OCI-LY1 (cell line): Measurements from ENCODE around the gene DAAM1.

Source experiments
- H2AFZ ChIP-seq: fragments of 200-600 bp; sonication (generic), shearing (Covaris generic); 2 replicates; pipeline ENCODE4 v1.6.0; 2014; ENCODE audit warnings: antibody characterized with exemption, mild to moderate bottlenecking, low read length
- H3F3A ChIP-seq: fragments of 200-600 bp; sonication (generic), shearing (Covaris generic); 2 replicates; pipeline ENCODE4 v1.6.0; 2014; ENCODE audit warnings: mild to moderate bottlenecking, antibody characterized with exemption, low read length, moderate library complexity; ENCODE audit not compliant: insufficient read depth
- H3K27ac ChIP-seq: fragments of 200-600 bp; sonication (generic); 2 replicates; pipeline ENCODE4 v1.5.1; 2014; ENCODE audit warnings: low read length, mixed run types, mild to moderate bottlenecking, low read depth; ENCODE audit not compliant: poor library complexity, severe bottlenecking
- H3K27me3 ChIP-seq: fragments of 200-600 bp; sonication (generic); 2 replicates; pipeline ENCODE4 v1.6.0; 2014; ENCODE audit warnings: antibody characterized with exemption, mild to moderate bottlenecking, low read length, moderate library complexity; ENCODE audit not compliant: insufficient read depth
- H3K36me3 ChIP-seq: fragments of 200-600 bp; sonication (generic); 2 replicates; pipeline ENCODE4 v1.6.1; 2014; ENCODE audit warnings: mild to moderate bottlenecking, antibody characterized with exemption, low read length, moderate library complexity, mixed read lengths; ENCODE audit not compliant: insufficient read depth
- H3K4me1 ChIP-seq: fragments of 200-600 bp; sonication (generic); 2 replicates; pipeline ENCODE4 v1.5.1; 2014; ENCODE audit warnings: mild to moderate bottlenecking, low read length, moderate library complexity; ENCODE audit not compliant: insufficient read depth, severe bottlenecking
- H3K4me2 ChIP-seq: fragments of 200-600 bp; sonication (generic), shearing (Covaris generic); 2 replicates; pipeline ENCODE4 v1.6.1; 2014; ENCODE audit warnings: low read length
- H3K4me3 ChIP-seq: fragments of 200-600 bp; sonication (generic); 2 replicates; pipeline ENCODE4 v1.5.1; 2014; ENCODE audit warnings: low read length, low read depth, mild to moderate bottlenecking, mixed read lengths; ENCODE audit not compliant: poor library complexity, severe bottlenecking
- H3K79me2 ChIP-seq: fragments of 200-600 bp; shearing (Covaris generic); 2 replicates; pipeline ENCODE4 v1.6.1; 2016; ENCODE audit warnings: mixed run types, low read length, mixed read lengths; ENCODE audit not compliant: insufficient read depth
- H3K9ac ChIP-seq: fragments of 200-600 bp; sonication (generic), shearing (Covaris generic); 2 replicates; pipeline ENCODE4 v1.6.1; 2014; ENCODE audit warnings: mild to moderate bottlenecking, low read length, mixed read lengths
- H3K9me2 ChIP-seq: fragments of 200-600 bp; sonication (generic), shearing (Covaris generic); 2 replicates; pipeline ENCODE4 v1.6.1; 2014; ENCODE audit warnings: low read depth, mild to moderate bottlenecking, low read length, mixed read lengths
- H3K9me3 ChIP-seq: fragments of 200-600 bp; shearing (Covaris generic); 2 replicates; pipeline ENCODE4 v1.6.1; 2014; ENCODE audit warnings: low read length, mixed read lengths
- H4K20me1 ChIP-seq: fragments of 200-600 bp; sonication (generic), shearing (Covaris generic); 2 replicates; pipeline ENCODE4 v1.6.0; 2016; ENCODE audit warnings: mild to moderate bottlenecking, low read length; ENCODE audit not compliant: insufficient read depth
- CTCF ChIP-seq: fragments of 200-600 bp; sonication (generic), shearing (Covaris generic); IDR thresholded peaks from 2 replicates; pipeline ENCODE4 v1.5.1; 2017; ENCODE audit warnings: mild to moderate bottlenecking, antibody characterized with exemption, low read length, moderate library complexity, mixed read lengths
- EZH2 ChIP-seq: fragments of 200-600 bp; sonication (generic), shearing (Covaris generic); IDR thresholded peaks from 2 replicates; pipeline ENCODE4 v1.8.0; 2017; ENCODE audit warnings: borderline replicate concordance, mixed run types, mild to moderate bottlenecking, antibody characterized with exemption, low read length, moderate library complexity, mixed read lengths

The DAAM1 gene

GRCh38 chr14:59407246-59408010, 219.0 kb downstream of the DAAM1 start:
- no peaks in the 10 kb centered on the region for H4K20me1 ChIP-seq
- no peaks in the 10 kb centered on the region for H3F3A ChIP-seq
- no peak overlapping the region for H2AFZ ChIP-seq
- H3K9ac ChIP-seq, result no peak overlapping the region
- no peaks in the 10 kb centered on the region for H3K9me2 ChIP-seq
- H3K27me3 ChIP-seq, result no peaks in the 10 kb centered on the region
- TF ChIP-seq CTCF (no peak), EZH2 (no peak)
- H3K79me2 ChIP-seq, result no peaks in the 10 kb centered on the region
- no peak overlapping the region for H3K4me3 ChIP-seq
- no peaks in the 10 kb centered on the region for H3K9me3 ChIP-seq
- no peak overlapping the region for H3K4me2 ChIP-seq
- H3K27ac ChIP-seq, result no peak overlapping the region
- H3K4me1 ChIP-seq, result peaks cover 3% of the 10 kb centered on the region
- no peaks in the 10 kb centered on the region; the same call in 1 of the 2 replicates for H3K36me3 ChIP-seq

- H3K4me3 ChIP-seq, result no peak overlapping the region
- no peaks in the 10 kb centered on the region for H3F3A ChIP-seq
- no peak overlapping the region for H3K4me2 ChIP-seq
- TF ChIP-seq CTCF, result no peak
- H3K27ac ChIP-seq, result no peak overlapping the region
- H3K36me3 ChIP-seq, result no peaks in the 10 kb centered on the region
- H3K79me2 ChIP-seq, result no peaks in the 10 kb centered on the region
- no peak overlapping the region for H2AFZ ChIP-seq
- H3K9me2 ChIP-seq, result no peaks in the 10 kb centered on the region
- H3K9me3 ChIP-seq, result no peaks in the 10 kb centered on the region
- no peak overlapping the region for H3K9ac ChIP-seq
- no peaks in the 10 kb centered on the region for H3K27me3 ChIP-seq
- H4K20me1 ChIP-seq, result no peaks in the 10 kb centered on the region
- no peaks in the 10 kb centered on the region for H3K4me1 ChIP-seq
Measured at GRCh38 chr14:59415836-59416602, 227.6 kb downstream of the DAAM1 start.

- Histone ChIP-seq H3K4me3 (no peak overlapping the region), H3F3A (no peaks in the 10 kb centered on the region), H3K27me3 (no peaks in the 10 kb centered on the region), H3K9me2 (no peaks in the 10 kb centered on the region), H2AFZ (no peak overlapping the region), H3K27ac (no peak overlapping the region), H3K79me2 (no peaks in the 10 kb centered on the region), H3K36me3 (no peaks in the 10 kb centered on the region), H3K4me2 (no peak overlapping the region), H4K20me1 (no peaks in the 10 kb centered on the region), H3K9me3 (no peaks in the 10 kb centered on the region), H3K9ac (no peak overlapping the region), H3K4me1 (peaks cover 10% of the 10 kb centered on the region)
- TF ChIP-seq EZH2, result no peak
- no peak for TF ChIP-seq CTCF
Measured at GRCh38 chr14:59417311-59417710, 228.8 kb downstream of the DAAM1 start.
